Mucosa of descending colon (tissue), 3 donors: ENCODE data around the gene TF. TPM values are rescaled to one million over a fixed set of nuclear protein-coding genes. Genes with fewer than 3 reads are reported as not detected.

Experiments
- ATAC-seq: fragments of 200-7000 bp; cut with Tn5 transposase; one replicate; pipeline ENCODE4 v1.9.1; 2020; ENCODE audit warnings: mild to moderate bottlenecking, moderate library complexity
- DNase-seq, 3 donors: peaks; one replicate each; pipeline ENCODE4 v3.0.0-alpha.2; 2020
- H3K36me3 ChIP-seq: fragments of 200-600 bp; one replicate; pipeline ENCODE4 v1.8.0; 2021; ENCODE audit warnings: low read depth, mild to moderate bottlenecking
- H3K4me1 ChIP-seq: fragments of 200-600 bp; one replicate; pipeline ENCODE4 v1.8.0; 2021; ENCODE audit warnings: low read depth, mild to moderate bottlenecking
- H3K4me3 ChIP-seq: fragments of 200-600 bp; one replicate; pipeline ENCODE4 v1.8.0; 2021; ENCODE audit warnings: mild to moderate bottlenecking
- H3K9me3 ChIP-seq: fragments of 200-600 bp; one replicate; pipeline ENCODE4 v1.8.0; 2021; ENCODE audit warnings: mild to moderate bottlenecking
- CTCF ChIP-seq: fragments of 200-600 bp; IDR thresholded peaks from one replicate; pipeline ENCODE4 v1.8.0; 2022; ENCODE audit warnings: antibody characterized with exemption, mild to moderate bottlenecking
- intact Hi-C, 2 donors: fragments of 100-400 bp; cut with DNase I in 1 of 2; cut with micrococcal nuclease in 1 of 2; formaldehyde crosslinking; loops; one replicate each; pipeline versions ENCODE4 v1.11.0 to v1.11.1; 2022; cut with DNase I, micrococcal nuclease
- total RNA-seq, 3 donors: library from RNA; stranded (reverse); fragmentation: NEBNext Ultra II Directional in 2 of 3; extraction: Animal tissue kit (Norgen Biotek cat#: 25700) in 2 of 3; gene quantifications; one replicate each; pipeline versions ENCODE4 v1.2.1 to v1.2.4, GENCODE V29; 2021 to 2023
- donor health status: DM: no; HTN: no; CAD: no; lungs with moderate emphysema.
- donor health status: DM: no; HTN: no; CAD: no.
- donor health status: DM: no; HTN: yes; CAD: no.

Gene TF
- total RNA-seq, 3 donors from 2014 or later = 0.51 to 13.5 (median 4.6) TPM

- no peak overlapping the region for H3K4me3 ChIP-seq
- no peaks in the 10 kb centered on the region for H3K4me1 ChIP-seq
- peaks cover 5% of the 10 kb centered on the region for H3K36me3 ChIP-seq
- no peaks in the 10 kb centered on the region for H3K9me3 ChIP-seq
- ATAC-seq (no peak), DNase-seq (no peak)
- intact Hi-C loops = loop anchor here (5.0 kb wide), 1 partner anchor 106 kb away; no protein-coding TSS in a partner anchor
- TF ChIP-seq CTCF = no peak
Observed at GRCh38 chr3:133820889-133821675, 74.9 kb downstream of the TF start.

DNA sequence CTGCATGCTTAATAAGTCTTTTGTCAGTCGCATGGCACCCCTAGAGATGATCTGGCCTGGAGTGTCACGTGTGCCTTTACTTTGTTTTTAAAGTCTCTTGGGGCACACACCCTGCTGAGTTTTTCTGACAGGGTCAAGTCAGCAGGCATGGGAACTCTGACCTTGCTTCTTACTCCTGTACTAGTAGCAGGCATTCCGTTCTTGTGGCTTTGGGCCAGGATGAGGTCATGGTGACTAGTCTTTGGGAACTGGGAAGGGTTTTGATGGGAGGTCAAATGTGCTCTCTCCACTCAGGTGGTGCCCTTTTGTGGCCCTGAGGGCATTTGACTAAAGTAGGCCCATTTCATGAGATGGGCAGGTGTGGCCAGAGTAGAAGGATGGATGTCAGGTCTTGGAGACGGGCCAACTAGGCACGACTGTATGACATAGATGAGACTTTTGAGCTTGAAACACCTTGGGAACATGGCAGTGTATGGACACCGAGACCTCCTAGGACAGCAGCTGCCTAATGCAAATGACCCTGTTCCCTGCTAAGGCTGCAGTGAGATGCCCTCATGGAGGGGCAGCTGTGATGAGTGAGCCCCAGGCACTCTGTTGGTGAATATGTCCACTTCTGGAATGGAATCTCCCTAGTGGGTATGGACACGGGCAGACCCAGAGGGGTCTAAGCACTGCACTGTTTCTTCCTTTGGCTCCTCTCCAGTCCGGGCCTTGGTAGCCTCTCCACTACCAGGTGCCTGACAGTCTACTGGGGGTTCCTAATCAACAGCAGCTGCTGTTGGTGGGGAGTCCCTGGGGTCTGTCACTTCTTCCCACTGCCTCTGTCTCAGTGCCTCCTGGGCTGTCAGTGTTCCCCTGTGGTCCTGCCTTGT is 75.8 kb downstream of the TF start:
- Histone ChIP-seq H3K36me3 (peaks cover 5% of the 10 kb centered on the region), H3K4me1 (no peaks in the 10 kb centered on the region), H3K9me3 (no peaks in the 10 kb centered on the region), H3K4me3 (no peak overlapping the region)
- DNase-seq (peak in 1 of 3 donors; percentile 33), ATAC-seq (peak; percentile 72)
- no peak for TF ChIP-seq CTCF
- intact Hi-C loops = loop anchor here (5.0 kb wide), 1 partner anchor 105 kb away; no protein-coding TSS in a partner anchor

- Histone ChIP-seq H3K9me3 (no peaks in the 10 kb centered on the region), H3K4me1 (no peaks in the 10 kb centered on the region), H3K4me3 (no peak overlapping the region), H3K36me3 (peaks cover 3% of the 10 kb centered on the region)
- DNase-seq (no peak), ATAC-seq (no peak)
- intact Hi-C loops = loop anchor here (5.0 kb wide), 1 partner anchor 102 kb away; no protein-coding TSS in a partner anchor
- TF ChIP-seq CTCF = no peak
Observed at GRCh38 chr3:133824961-133825485, 78.8 kb downstream of the TF start.

GRCh38 chr3:133825969-133826727 is 80.0 kb downstream of the TF start:
- Histone ChIP-seq H3K9me3 (no peaks in the 10 kb centered on the region), H3K4me3 (no peak overlapping the region), H3K36me3 (no peaks in the 10 kb centered on the region), H3K4me1 (no peaks in the 10 kb centered on the region)
- TF ChIP-seq CTCF = no peak
- intact Hi-C loops = no loop called here
- DNase-seq (no peak), ATAC-seq (no peak)

DNA sequence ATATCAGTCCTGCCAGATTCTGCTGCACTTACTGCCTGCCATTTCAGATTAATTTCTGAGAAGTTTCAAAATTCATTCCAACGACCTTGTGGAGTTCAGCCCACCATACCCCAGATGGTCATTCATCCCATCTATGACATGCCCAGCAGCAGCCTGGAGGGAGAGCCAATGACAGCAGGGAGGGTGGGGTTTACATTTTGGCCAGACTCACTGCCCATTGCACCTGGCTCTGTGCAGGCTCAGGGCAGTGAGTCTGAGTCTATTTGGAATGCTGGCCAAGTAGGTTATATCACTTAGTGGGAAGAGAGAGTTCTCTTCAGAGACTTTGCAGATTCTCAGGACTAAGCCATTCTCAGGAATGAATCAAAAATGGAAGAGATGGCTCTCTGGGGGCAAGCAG is 80.9 kb downstream of the TF start:
- DNase-seq (no peak), ATAC-seq (no peak)
- intact Hi-C loops = no loop called here
- TF ChIP-seq CTCF = no peak
- H3K4me3 ChIP-seq = no peak overlapping the region
- no peaks in the 10 kb centered on the region for H3K9me3 ChIP-seq
- no peaks in the 10 kb centered on the region for H3K4me1 ChIP-seq
- no peaks in the 10 kb centered on the region for H3K36me3 ChIP-seq
